Dermis microvascular lymphatic vessel endothelial cell (primary cell): ENCODE results near the gene PIK3R6. TPM values are rescaled to one million over a fixed set of nuclear protein-coding genes. Genes with fewer than 3 reads are reported as not detected.

Source experiments
- DNase-seq, 2 donors: peaks; one replicate each; pipeline versions ENCODE4 v3.0.0 to v3.0.0-alpha.2; 2010; ENCODE audit warnings: low read depth in 2 of 2
- total RNA-seq: library from RNA; depleted of rRNA; stranded (reverse); fragments of >200 nt; gene quantifications from 2 replicates; pipeline ENCODE4 v1.2.1, GENCODE V29; 2014

The PIK3R6 gene
- total RNA-seq, 1 donor from 2014 or later, result not detected

DNA sequence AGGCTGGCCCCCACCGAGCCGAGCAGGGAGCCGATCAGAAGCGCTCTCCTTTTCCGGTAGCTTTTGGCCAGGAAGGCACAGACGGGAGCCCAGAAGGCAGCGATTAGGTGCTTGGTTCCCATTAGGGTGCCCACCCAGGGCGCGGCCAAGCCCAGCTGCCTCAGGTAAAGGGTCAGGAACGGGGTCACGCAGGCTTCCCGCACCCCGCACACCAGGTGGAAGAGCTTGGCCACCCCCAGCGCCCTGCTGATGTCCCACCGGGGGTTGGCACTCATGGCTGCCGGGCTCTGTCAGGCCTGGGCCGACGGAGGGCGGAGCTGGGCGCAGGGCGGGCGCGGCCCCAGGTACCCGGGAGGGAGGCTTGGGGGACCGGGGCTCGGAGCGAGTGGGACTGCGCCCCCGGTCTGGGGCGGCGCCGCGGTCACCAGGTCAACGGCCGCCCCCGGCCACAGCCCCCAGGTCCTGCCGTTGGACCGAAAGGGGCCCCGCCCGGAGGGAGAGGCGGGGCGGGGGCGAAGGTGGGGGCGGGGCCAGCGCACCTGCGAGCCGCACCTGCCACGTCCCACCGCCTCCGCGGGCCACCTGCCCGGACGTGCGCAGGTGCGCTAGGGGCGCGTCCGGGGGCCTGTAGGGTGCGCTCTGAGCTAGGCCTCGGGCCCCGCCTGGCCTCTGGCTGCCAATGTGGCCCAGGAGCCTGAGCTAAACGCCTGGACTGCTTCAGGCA, 68.5 kb downstream of the PIK3R6 start, which contains the start of gene MFSD6L:
Gene MFSD6L (minus strand): TSS at position 520 of the 724 bp plus-strand sequence. CDS start 245 bp downstream, at position 275.
- no peak for DNase-seq

DNA sequence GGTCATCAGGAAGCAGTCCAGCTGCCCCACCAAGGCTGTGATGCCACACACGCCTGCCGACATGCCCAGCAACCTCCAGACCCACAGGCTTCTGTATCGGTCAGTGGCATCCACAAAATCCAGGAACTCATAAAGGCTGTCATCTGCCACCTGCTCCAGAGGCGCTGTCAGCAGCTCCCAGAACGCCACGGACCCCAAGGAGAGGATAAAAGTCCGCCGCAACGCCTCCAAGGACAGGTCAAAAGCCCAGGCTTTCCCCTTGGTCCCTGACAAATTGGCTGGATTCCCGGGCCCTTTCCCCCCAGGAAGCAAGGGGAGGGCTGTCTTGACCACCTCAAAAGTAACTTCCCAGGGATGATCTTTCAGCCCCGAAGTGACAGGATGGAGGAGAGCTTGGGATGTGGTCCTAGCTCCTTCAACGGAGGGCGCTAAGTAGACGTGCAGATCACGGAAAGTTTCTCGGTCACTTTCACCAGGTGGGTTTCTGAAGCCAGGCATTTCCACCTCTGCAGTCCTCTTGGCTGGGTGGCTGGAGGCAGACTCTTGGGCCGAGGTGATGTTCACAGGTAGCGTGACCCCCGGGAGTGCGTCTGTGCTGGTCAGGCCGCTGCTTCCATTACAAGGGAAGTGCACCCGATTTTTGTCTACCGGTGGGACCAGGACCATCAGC, 69.2 kb downstream of the PIK3R6 start:
- DNase-seq, result no peak

DNA sequence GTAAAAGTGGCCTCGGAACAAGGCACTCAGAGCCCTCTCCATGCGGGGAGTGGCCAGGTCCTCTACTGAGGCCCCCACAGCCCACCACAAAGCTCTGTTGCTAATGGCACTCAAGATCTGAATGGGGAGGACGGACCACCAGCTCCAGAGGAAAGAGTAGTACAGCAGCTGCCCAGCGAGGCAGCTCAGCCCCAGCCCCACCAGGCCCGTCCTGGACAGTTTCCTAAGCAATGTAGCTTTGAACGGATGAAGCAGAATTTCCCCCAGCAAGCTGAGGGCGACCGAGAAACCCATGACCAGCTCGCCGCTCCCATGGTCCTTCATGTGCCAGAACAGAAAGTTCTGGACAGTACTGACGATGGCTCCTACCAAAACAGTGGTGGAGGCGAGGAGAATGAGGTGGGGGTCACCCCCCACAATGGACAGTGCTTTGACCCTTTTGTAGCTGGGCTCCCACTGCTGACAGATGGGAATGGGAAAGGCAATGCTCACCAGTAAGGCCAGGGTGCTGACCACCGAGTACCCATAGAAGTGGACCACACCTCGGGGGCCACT, 69.8 kb downstream of the PIK3R6 start:
- DNase-seq, result no peak

GRCh38 chr17:8794636-8795035, 72.8 kb downstream of the PIK3R6 start:
- DNase-seq, result no peak

DNA sequence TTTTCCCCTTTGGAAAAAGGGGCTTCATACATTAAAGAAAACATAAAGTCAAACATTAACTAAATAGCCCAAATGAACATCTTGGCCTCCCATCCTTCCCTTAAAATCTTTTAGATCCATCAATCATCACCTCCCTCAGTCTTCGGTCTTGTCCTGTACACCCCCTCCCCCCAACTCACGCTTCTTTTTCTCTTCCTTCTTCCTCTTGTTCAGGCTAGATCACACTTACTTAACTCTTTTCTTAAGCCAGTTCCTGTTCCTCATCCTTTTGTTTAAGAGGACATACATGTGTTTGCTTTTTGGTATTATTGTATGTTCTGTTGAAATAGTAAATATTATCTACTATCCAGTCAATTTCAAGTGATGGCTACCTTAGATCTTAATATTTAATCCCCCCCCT, 73.8 kb downstream of the PIK3R6 start:
- DNase-seq, result no peak

GRCh38 chr17:8792646-8793045, 74.8 kb downstream of the PIK3R6 start:
- no peak for DNase-seq

DNA sequence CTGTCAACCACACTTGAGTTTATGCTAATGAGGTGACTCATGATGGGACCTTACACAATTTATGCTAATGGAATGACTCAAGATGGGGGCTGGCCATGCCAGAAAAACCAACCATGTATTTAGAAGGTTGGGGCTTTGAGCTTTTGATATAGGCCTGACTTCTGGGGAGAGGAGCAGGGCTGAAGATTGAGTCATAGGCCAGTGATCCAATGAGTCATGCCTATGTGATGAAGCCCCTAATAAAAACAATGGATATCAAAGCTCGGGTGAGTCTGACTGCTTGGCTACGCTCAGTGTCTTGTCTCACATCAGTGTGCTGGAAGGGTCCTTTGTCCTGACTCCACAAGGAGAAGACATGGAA, 75.6 kb downstream of the PIK3R6 start:
- peak in 1 of 2 donors; percentile 5 for DNase-seq

DNA sequence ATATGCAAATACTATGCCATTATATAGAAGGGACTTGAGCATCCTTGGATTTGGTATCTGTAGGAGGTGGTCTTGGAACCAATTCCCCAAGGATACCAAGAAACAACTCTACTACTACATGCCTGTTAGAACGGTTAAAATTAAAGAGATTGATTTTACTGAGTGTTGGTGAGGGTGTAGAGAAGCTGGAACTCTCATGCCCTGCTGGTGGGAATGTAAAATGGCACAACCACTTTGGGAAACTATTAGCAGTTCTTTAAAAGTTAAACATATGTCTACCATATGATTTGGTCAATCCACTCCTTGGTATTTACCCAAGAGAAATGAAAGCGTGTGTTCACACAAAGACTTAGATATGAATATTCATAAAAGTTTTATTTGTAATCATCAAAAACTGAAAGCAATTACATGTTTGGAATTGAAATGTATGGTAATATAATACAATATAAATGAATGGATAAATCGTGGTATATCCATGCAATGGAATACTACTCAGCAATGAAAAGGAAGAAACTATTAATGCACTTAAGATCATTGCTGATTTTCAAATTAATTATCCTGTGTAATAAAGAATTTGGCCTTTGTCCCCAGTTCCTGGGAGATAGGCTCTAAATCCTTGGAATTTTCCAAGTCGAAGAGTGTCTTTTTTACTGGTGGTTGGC, 76.1 kb downstream of the PIK3R6 start:
- no peak for DNase-seq

- no peak for DNase-seq
Measured at GRCh38 chr17:8789743-8790142, 77.7 kb downstream of the PIK3R6 start.

DNA sequence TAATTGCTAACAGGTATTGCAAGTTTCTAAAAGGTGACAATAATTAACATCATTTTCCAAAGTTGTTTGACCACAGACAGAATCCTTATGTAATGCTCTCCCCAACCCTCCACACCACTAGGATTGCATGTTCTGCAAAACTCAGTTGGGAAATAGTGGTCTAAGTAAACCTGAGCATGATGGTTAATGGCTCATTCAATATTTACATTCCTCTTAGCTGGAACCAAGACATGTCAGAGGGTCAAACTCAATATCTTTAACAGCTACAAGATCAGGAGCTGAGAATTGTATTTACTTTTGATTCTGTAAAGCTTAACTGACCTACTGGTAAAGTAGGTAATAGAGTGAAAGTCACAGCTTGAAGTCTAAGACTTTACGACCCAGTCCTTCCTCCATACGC, 78.5 kb downstream of the PIK3R6 start:
- no peak for DNase-seq

DNA sequence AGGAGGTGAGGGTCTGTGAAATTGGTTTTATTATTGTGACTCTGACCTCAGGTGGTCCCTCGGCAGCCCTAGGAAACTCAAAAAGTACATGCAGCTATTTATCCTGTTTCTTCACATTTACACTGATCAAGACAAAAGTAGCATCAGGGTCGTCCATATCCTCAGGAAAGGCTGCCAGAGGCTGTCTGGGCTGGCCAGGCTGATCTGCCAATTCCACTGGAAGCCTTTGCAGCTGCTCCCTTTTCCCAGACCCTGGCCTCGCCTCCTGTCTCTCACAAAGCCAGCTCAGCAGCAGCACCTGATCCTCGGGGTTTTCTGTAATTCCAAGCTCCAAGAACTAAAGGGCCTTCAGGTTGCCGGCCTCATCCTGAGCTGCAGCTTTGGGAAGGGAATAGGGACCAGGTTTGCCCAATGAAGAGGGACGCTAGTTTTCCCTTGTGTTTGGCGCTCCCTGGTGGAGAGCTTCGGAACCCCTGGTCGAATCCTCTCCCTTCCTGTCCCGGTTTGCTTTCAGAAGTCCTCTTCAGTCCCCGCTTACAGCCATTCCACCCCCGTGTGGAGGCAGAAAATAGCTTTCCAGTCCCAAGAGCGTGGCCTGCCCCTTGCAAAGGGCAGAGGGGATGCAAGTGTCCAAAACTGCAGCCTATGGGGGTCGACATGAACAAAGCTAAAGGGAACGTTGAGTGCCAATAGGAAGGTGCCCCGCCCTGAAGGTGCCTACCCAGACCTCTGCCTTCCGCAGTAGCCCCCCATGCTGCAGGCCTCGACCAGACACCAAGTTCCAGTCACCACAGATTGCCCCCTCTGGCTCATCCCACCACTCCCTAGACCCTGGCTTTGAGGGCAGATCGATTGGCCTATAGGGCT, 81.7 kb downstream of the PIK3R6 start:
- DNase-seq, result peak; percentile 45 to 57

GRCh38 chr17:8782176-8782575, 85.3 kb downstream of the PIK3R6 start:
- DNase-seq, result no peak

GRCh38 chr17:8781776-8782175, 85.7 kb downstream of the PIK3R6 start:
- no peak for DNase-seq

DNA sequence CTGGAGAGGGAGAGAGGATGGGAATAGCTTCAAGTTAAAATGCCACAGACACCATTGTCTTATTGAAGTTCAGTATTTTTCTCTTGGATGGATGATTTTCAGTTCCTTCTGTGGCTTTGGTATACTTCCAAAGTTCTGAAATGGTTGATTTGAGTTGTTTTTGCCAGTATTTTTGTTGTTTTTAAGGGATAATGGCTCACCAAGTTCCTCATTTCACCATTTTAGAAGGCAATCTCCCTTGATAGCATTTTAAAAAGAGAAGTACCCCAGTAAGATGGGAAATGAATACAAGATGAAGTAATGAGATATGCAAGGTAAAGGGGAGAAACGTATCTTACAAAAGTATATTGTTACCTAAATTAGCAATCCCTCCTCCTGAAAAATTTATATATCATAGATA, 90.6 kb downstream of the PIK3R6 start:
- DNase-seq, result no peak

GRCh38 chr17:8776248-8776647, 91.2 kb downstream of the PIK3R6 start:
- no peak for DNase-seq

DNA sequence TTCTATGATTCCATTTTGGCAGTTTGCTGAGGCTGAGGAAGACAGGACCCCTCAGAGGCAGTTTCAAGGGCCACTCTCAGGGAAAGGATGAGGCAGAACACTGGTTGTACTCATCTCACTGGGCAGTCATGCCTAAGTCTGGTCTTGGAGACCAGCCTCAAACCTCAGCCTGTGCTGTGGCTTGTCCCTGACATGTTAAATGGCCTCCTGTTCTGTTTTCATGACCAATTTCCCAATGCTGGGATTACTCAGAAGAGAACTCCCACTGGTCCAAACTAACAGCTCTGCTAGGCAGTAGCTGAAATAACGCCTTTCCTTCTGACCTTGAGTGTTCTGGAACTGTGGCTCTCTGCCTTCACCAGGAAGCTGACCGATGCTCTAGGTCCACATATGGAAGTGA, 100.7 kb downstream of the PIK3R6 start:
- no peak for DNase-seq

- DNase-seq, result no peak
Measured at GRCh38 chr17:8762012-8762411, 105.5 kb downstream of the PIK3R6 start.

GRCh38 chr17:8758137-8758596, 109.3 kb downstream of the PIK3R6 start, which contains the start of gene SPDYE4:
SPDYE4 (minus strand) TSS chr17:8758546; CDS start chr17:8758382, 164 bp downstream.
- DNase-seq, result no peak

DNA sequence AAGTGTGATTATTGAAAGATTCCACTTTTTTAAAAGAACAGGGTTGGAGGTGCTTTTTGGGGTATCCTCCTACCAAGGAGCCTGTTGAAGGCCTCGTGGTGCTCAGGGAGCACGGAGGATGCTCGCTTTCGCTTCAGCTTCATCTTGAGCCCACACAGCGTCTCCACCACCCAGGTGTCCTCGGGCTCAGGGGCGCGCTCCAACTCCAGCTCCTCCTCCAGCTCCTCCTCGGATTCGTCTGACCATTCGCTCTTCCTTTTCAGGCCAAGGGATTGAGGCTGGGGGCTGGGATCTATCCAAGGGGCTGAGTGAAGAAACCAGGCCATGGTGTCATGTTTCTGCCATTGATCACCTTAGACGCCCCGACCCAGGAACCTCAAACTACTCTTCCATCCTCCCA, 110.3 kb downstream of the PIK3R6 start:
- no peak for DNase-seq

- no peak for DNase-seq
Measured at GRCh38 chr17:8755590-8756255, 111.8 kb downstream of the PIK3R6 start.

DNA sequence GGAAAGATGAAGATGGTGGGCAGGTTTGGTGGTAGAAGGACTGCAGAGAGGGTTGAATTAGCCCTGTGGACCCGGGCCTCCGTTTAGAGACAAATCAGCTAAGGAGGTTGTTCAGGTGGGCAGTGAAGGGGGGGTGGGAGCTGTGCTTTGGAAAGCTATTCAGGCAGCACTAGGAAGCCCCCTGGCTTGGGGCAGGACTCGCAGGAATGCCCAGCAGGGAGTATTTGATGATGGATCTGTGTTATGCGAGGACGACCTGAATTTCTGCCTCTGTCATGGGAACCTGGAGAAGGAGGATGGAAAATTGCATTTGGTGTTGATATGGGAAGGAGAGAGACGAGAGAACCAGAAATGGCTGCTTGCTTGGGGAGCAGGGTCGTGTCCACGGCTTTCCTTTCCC, 112.6 kb downstream of the PIK3R6 start:
- DNase-seq, result no peak
